PC-9 (cell line): ENCODE data around the gene DAGLB. TPM values are rescaled to one million over a fixed set of nuclear protein-coding genes. Genes with fewer than 3 reads are reported as not detected.

ENCODE experiments used
- BruUV-seq: library from RNA; stranded (reverse); fragments of 400-500 nt; replicated peaks from 2 replicates; lab custom pipeline; 2021; lab: Mats Ljungman, UMichigan
- CTCF ChIA-PET: fragments of 300-600 bp; sonication (Branson Sonifier 250); formaldehyde crosslinking; loops from one replicate; lab custom pipeline; 2022; ENCODE audit warnings: antibody characterized with exemption; lab: Charles Lee
- POLR2A ChIA-PET: fragments of 300-600 bp; sonication (Branson Sonifier 250); formaldehyde crosslinking; loops from one replicate; lab custom pipeline; 2022; ENCODE audit warnings: antibody characterized with exemption; ENCODE audit not compliant: unreplicated experiment; lab: Charles Lee
- DNase-seq, 2 experiments: peaks; one replicate each; pipeline versions ENCODE4 v3.0.0 to v3.0.0-alpha.2; 2015 to 2022; ENCODE audit warnings: mixed read lengths in 1 of 2
- H2AFZ ChIP-seq: fragments of 200-600 bp; sonication (generic); 2 replicates; pipeline ENCODE4 v1.8.1; 2017; ENCODE audit warnings: antibody characterized with exemption
- H3F3A ChIP-seq: fragments of 200-600 bp; sonication (generic); 2 replicates; pipeline ENCODE4 v1.8.1; 2017; ENCODE audit warnings: antibody characterized with exemption, mild to moderate bottlenecking, low read depth; ENCODE audit not compliant: insufficient read depth
- H3K27ac ChIP-seq: fragments of 200-600 bp; sonication (generic); 2 replicates; pipeline ENCODE4 v1.6.1; 2016; ENCODE audit warnings: mixed run types
- H3K27me3 ChIP-seq: fragments of 200-600 bp; sonication (generic); 2 replicates; pipeline ENCODE4 v1.6.1; 2016; ENCODE audit warnings: low read depth, mixed run types; ENCODE audit not compliant: insufficient read depth
- H3K36me3 ChIP-seq: fragments of 200-600 bp; sonication (generic); 2 replicates; pipeline ENCODE4 v1.6.1; 2016; ENCODE audit warnings: low read depth, mixed run types
- H3K4me1 ChIP-seq: fragments of 200-600 bp; sonication (generic); replicated peaks from 2 replicates; pipeline ENCODE4 v1.6.1; 2016; ENCODE audit warnings: mixed run types; ENCODE audit not compliant: insufficient read depth
- H3K4me2 ChIP-seq: fragments of 200-600 bp; sonication (generic); 2 replicates; pipeline ENCODE4 v1.6.1; 2017; ENCODE audit warnings: mixed run types
- H3K4me3 ChIP-seq: fragments of 200-600 bp; sonication (generic); 2 replicates; pipeline ENCODE4 v1.6.1; 2016; ENCODE audit warnings: mixed run types
- H3K79me2 ChIP-seq: fragments of 200-600 bp; sonication (generic); 2 replicates; pipeline ENCODE4 v1.6.1; 2017; ENCODE audit warnings: low read depth, mixed run types
- H3K9me2 ChIP-seq: fragments of 200-600 bp; sonication (generic); 2 replicates; pipeline ENCODE4 v1.8.1; 2017; ENCODE audit warnings: mild to moderate bottlenecking; ENCODE audit not compliant: insufficient read depth
- H3K9me3 ChIP-seq: fragments of 200-600 bp; sonication (generic); 2 replicates; pipeline ENCODE4 v1.8.1; 2016; ENCODE audit warnings: low read depth; ENCODE audit not compliant: insufficient read depth
- H4K20me1 ChIP-seq: fragments of 200-600 bp; sonication (generic); 2 replicates; pipeline ENCODE4 v1.8.1; 2017; ENCODE audit not compliant: insufficient read depth
- EZH2 ChIP-seq: fragments of 200-600 bp; sonication (generic); IDR thresholded peaks from 2 replicates; pipeline ENCODE4 v1.8.0; 2017; ENCODE audit warnings: antibody characterized with exemption, low read depth
- intact Hi-C: fragments of 100-400 bp; cut with micrococcal nuclease; formaldehyde crosslinking; loops from one replicate; pipeline ENCODE4 v1.10.0; 2022; ENCODE audit not compliant: unreplicated experiment
- total RNA-seq: library from RNA; stranded (reverse); gene quantifications from 2 replicates; pipeline ENCODE4 v1.2.3, GENCODE V29; 2021
- TF ChIP-seq, protein P1 (sequence below): fragments of 200-600 bp; sonication (generic); conservative IDR thresholded peaks from 2 replicates; pipeline ENCODE4 v1.6.1; 2017; ENCODE audit warnings: mixed run types, antibody characterized with exemption, mild to moderate bottlenecking, moderate library complexity

The DAGLB gene
- total RNA-seq, 1 experiment from 2014 or later: 46.7 TPM

- BruUV-seq: no TSS peak
- Histone ChIP-seq H2AFZ (no peak overlapping the region), H4K20me1 (peaks cover 95% of the 10 kb centered on the region), H3K9me3 (no peaks in the 10 kb centered on the region), H3K27ac (no peak overlapping the region), H3K4me3 (no peak overlapping the region), H3K79me2 (peaks cover 97% of the 10 kb centered on the region), H3K9me2 (no peaks in the 10 kb centered on the region), H3F3A (peaks cover 5% of the 10 kb centered on the region; the same call in 1 of the 2 replicates), H3K4me2 (no peak overlapping the region), H3K36me3 (peaks cover 34% of the 10 kb centered on the region), H3K27me3 (no peaks in the 10 kb centered on the region), H3K4me1 (peaks cover 14% of the 10 kb centered on the region)
- intact Hi-C loops: no loop called here
- ChIA-PET CTCF (interaction anchor here (0.5 kb wide), 1 partner anchor 342 kb away, joined by 4 read pairs; no protein-coding TSS in a partner anchor), POLR2A (interaction anchor here (0.6 kb wide), 1 partner anchor 420 kb away, joined by 3 read pairs; no protein-coding TSS in a partner anchor)
- no peak for DNase-seq
- TF ChIP-seq, protein P1, sequence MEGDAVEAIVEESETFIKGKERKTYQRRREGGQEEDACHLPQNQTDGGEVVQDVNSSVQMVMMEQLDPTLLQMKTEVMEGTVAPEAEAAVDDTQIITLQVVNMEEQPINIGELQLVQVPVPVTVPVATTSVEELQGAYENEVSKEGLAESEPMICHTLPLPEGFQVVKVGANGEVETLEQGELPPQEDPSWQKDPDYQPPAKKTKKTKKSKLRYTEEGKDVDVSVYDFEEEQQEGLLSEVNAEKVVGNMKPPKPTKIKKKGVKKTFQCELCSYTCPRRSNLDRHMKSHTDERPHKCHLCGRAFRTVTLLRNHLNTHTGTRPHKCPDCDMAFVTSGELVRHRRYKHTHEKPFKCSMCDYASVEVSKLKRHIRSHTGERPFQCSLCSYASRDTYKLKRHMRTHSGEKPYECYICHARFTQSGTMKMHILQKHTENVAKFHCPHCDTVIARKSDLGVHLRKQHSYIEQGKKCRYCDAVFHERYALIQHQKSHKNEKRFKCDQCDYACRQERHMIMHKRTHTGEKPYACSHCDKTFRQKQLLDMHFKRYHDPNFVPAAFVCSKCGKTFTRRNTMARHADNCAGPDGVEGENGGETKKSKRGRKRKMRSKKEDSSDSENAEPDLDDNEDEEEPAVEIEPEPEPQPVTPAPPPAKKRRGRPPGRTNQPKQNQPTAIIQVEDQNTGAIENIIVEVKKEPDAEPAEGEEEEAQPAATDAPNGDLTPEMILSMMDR: no peak
- no peak for TF ChIP-seq EZH2
Measured at GRCh38 chr7:6477318-6477660, 29.5 kb upstream of the DAGLB start.

DNA sequence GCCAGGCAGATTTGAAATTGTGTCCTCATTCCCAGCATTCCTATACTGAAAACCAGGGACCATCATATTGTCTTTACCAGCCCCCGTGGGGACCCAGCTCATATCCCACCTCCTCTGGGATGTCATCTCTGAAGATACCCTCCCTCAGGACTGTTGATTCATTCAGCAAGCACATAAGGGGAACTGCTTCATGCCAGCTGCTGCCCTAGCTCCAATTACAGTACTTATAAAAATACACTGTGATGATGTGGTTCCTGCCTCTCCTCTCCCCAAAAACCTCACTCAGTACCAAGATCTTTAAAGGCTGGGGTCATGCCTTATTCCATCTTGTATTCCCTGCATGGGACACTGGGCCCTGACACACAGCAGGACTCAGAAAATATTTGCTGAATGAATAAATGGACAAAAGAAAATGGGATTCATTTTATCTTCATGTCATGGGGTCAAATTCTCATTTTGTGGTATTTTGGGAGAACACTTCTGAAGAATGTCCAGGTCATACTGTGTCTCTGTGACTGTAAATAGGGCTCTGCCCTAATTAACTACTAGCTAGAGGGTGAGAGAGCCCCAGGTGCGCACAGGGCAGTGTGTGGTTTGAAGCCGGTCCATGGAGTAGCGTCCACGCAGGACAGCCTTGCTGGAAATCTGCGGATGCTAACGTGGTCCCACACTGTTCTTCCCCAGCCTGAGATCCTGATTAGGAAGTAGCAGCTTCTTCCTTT is 29.0 kb upstream of the DAGLB start:
- H3K4me3 ChIP-seq: no peak overlapping the region
- CTCF ChIA-PET: interaction anchor here (0.5 kb wide), 1 partner anchor 341 kb away, joined by 4 read pairs; no protein-coding TSS in a partner anchor
- POLR2A ChIA-PET: interaction anchor here (0.6 kb wide), 1 partner anchor 419 kb away, joined by 3 read pairs; no protein-coding TSS in a partner anchor
- H3K27ac ChIP-seq: no peak overlapping the region
- no peaks in the 10 kb centered on the region for H3K9me3 ChIP-seq
- TF ChIP-seq, protein P1: no peak
- TF ChIP-seq EZH2: no peak
- intact Hi-C loops: no loop called here
- peaks cover 6% of the 10 kb centered on the region; the same call in 1 of the 2 replicates for H3F3A ChIP-seq
- no peak overlapping the region for H2AFZ ChIP-seq
- 0 out of 2 replicates have a peak, but pooled peaks cover 11% of the 10 kb centered on the region for H3K4me1 ChIP-seq
- DNase-seq: no peak
- peaks cover 39% of the 10 kb centered on the region for H3K36me3 ChIP-seq
- no peaks in the 10 kb centered on the region for H3K9me2 ChIP-seq
- peaks cover 94% of the 10 kb centered on the region for H4K20me1 ChIP-seq
- BruUV-seq: no TSS peak
- no peaks in the 10 kb centered on the region for H3K27me3 ChIP-seq
- peaks cover 96% of the 10 kb centered on the region for H3K79me2 ChIP-seq
- no peak overlapping the region for H3K4me2 ChIP-seq

DNA sequence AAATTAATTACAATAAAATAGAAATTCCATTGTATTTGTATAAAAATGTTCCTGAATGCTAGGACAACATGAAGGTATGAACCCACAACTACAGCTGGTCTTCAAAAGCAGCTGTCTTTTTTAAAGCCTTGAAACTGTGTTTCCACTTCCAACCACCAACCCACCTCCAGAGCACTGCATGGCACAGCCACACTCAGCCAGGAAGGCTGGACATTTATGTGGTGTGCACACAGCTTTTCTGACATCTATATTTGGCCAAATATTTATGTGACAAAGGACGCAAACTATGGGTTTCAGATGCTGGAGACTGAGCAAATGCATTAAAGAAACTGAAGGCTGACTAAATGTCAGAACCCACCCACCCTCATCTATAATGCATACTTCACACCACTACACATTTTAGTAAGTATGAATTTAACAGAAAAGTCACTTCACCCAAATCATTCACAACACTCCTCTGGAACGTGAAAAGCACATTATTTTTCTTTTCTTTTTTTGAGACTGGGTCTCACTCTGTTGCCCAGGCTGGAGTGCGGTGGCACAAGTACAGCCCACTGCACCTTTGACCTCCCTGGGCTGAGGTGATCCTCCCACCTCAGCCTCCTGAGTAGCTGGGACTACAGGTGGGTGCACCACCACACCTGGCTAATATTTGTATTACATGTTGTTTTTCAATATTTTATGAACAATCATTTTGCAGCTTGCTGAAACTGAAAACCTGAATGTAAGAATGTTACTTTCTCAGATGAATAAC is 27.9 kb upstream of the DAGLB start:
- peaks cover 33% of the 10 kb centered on the region for H3K36me3 ChIP-seq
- CTCF ChIA-PET: no interaction called here
- intact Hi-C loops: no loop called here

More for the DNA sequence above, 27.9 kb upstream of the DAGLB start:
- Histone ChIP-seq H3K27ac (no peak overlapping the region), H3K27me3 (no peaks in the 10 kb centered on the region), H3K4me3 (no peak overlapping the region), H3K9me3 (no peaks in the 10 kb centered on the region), H3K4me2 (no peak overlapping the region), H3K9me2 (no peaks in the 10 kb centered on the region), H3F3A (peaks cover 13% of the 10 kb centered on the region; the same call in 1 of the 2 replicates), H3K4me1 (0 out of 2 replicates have a peak, but pooled peaks cover 5% of the 10 kb centered on the region), H3K79me2 (peaks cover 87% of the 10 kb centered on the region), H4K20me1 (peaks cover 86% of the 10 kb centered on the region), H2AFZ (no peak overlapping the region)
- DNase-seq: no peak
- TF ChIP-seq, protein P1: no peak
- TF ChIP-seq EZH2: no peak
- BruUV-seq: no TSS peak
- POLR2A ChIA-PET: no interaction called here
